DND-41 (cell line): ENCODE data around the gene CASQ1.

ENCODE experiments used
- ATAC-seq: fragments of 200-7000 bp; cut with Tn5 transposase; 3 replicates; pipeline ENCODE4 v1.9.1; 2021; ENCODE audit warnings: low read depth; ENCODE audit not compliant: insufficient read depth
- DNase-seq: peaks from one replicate; pipeline ENCODE4 v3.0.0-alpha.2; 2020
- H2AFZ ChIP-seq: 2 replicates; pipeline ENCODE4 v1.6.0; 2012; ENCODE audit warnings: low read depth, low read length
- H3K27ac ChIP-seq: 2 replicates; pipeline ENCODE4 v1.5.1; 2012; ENCODE audit warnings: low read length, inconsistent platforms
- H3K27me3 ChIP-seq: fragments of 200-600 bp; sonication (generic); 2 replicates; pipeline ENCODE4 v1.6.0; 2012; ENCODE audit warnings: low read length, mild to moderate bottlenecking, inconsistent platforms; ENCODE audit not compliant: insufficient read depth, poor library complexity
- H3K36me3 ChIP-seq: 2 replicates; pipeline ENCODE4 v1.5.1; 2012; ENCODE audit warnings: low read length, inconsistent platforms; ENCODE audit not compliant: insufficient read depth
- H3K4me1 ChIP-seq: 2 replicates; pipeline ENCODE4 v1.5.1; 2012; ENCODE audit warnings: mild to moderate bottlenecking, low read length; ENCODE audit not compliant: insufficient read depth
- H3K4me2 ChIP-seq: 2 replicates; pipeline ENCODE4 v1.6.0; 2012; ENCODE audit warnings: mild to moderate bottlenecking, moderate library complexity, low read length, inconsistent platforms; ENCODE audit not compliant: insufficient read depth
- H3K4me3 ChIP-seq, 2 experiments: fragments of 200-600 bp in 1 of 2; shearing (Covaris generic) in 1 of 2; 2 replicates each; pipeline ENCODE4 v1.5.1; 2012 to 2016; ENCODE audit warnings: inconsistent platforms in 2 of 2, low read length in 2 of 2, mild to moderate bottlenecking in 2 of 2, low read depth in 1 of 2, moderate library complexity in 1 of 2
- H3K79me2 ChIP-seq: 2 replicates; pipeline ENCODE4 v1.6.0; 2012; ENCODE audit warnings: low read length, inconsistent platforms; ENCODE audit not compliant: insufficient read depth
- H3K9ac ChIP-seq: 2 replicates; pipeline ENCODE4 v1.6.0; 2012; ENCODE audit warnings: low read depth, mild to moderate bottlenecking, inconsistent platforms, low read length, moderate library complexity
- H3K9me3 ChIP-seq: 2 replicates; pipeline ENCODE4 v1.5.1; 2012; ENCODE audit warnings: low read length, moderate library complexity, mild to moderate bottlenecking, inconsistent platforms; ENCODE audit not compliant: insufficient read depth, severe bottlenecking
- H4K20me1 ChIP-seq: 2 replicates; pipeline ENCODE4 v1.6.0; 2012; ENCODE audit warnings: low read length; ENCODE audit not compliant: insufficient read depth
- EZH2 ChIP-seq: IDR thresholded peaks from 3 replicates; pipeline ENCODE4 v1.6.1; 2012; ENCODE audit warnings: borderline replicate concordance, low read depth, mild to moderate bottlenecking, moderate library complexity, low read length, inconsistent platforms; ENCODE audit not compliant: severe bottlenecking
- TF ChIP-seq, protein P1 (sequence below): IDR thresholded peaks from 2 replicates; pipeline ENCODE4 v1.5.1; 2012; ENCODE audit warnings: borderline replicate concordance, low read length, moderate library complexity, mild to moderate bottlenecking; ENCODE audit not compliant: poor library complexity, severe bottlenecking; ENCODE audit errors: extremely low read depth

CASQ1 gene

DNA sequence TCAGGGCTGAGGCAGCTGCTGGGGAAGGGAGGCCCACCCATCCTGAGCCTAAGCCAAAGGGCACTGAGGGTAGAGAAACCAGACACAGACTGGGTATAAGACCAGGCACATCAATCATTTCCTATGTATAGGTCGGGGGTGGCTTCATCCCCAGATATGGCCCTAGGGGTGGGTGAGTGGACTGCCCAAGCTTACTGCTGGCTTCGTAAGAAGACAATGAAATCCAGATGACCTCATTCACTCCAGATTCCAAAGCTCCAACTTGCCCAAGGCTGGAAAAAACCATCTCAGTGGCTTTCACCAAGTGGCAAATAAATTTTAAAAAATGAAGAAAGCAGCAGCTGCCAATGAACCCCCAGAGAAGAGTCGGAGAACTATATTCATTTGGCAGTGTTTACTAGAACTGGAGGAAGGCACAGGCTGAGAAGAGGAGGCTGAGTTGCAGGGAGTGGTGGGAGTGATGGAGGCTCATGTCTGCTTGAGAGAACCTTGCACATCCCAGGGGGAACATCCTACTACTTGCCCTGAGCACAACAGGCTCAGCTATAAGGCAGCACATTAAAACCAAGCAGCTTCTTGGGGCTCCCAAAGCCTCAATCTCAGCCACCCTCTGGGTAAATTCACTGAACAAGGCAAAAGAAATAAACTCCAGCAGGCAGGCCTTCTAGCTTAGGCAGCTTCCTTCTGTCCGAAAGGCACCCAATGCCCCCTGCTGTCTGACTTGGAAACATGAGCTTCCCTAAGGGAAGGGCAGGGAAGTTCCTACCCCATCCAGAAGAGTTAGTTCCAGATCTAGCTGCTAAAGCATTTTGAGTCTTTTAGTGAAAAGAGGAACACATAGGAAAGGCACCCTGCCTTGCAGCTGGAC is 28.9 kb downstream of the CASQ1 start:
- TF ChIP-seq EZH2 = no peak
- TF ChIP-seq, protein P1, sequence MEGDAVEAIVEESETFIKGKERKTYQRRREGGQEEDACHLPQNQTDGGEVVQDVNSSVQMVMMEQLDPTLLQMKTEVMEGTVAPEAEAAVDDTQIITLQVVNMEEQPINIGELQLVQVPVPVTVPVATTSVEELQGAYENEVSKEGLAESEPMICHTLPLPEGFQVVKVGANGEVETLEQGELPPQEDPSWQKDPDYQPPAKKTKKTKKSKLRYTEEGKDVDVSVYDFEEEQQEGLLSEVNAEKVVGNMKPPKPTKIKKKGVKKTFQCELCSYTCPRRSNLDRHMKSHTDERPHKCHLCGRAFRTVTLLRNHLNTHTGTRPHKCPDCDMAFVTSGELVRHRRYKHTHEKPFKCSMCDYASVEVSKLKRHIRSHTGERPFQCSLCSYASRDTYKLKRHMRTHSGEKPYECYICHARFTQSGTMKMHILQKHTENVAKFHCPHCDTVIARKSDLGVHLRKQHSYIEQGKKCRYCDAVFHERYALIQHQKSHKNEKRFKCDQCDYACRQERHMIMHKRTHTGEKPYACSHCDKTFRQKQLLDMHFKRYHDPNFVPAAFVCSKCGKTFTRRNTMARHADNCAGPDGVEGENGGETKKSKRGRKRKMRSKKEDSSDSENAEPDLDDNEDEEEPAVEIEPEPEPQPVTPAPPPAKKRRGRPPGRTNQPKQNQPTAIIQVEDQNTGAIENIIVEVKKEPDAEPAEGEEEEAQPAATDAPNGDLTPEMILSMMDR = peak; percentile 24
- Histone ChIP-seq H3K4me3 (no peak overlapping the region), H2AFZ (no peak overlapping the region), H3K36me3 (peaks cover 100% of the 10 kb centered on the region), H4K20me1 (no peaks in the 10 kb centered on the region), H3K9ac (no peak overlapping the region), H3K27me3 (no peaks in the 10 kb centered on the region), H3K4me2 (no peak overlapping the region), H3K9me3 (no peaks in the 10 kb centered on the region), H3K27ac (no peak overlapping the region), H3K4me1 (no peaks in the 10 kb centered on the region), H3K79me2 (no peaks in the 10 kb centered on the region)
- no peak for ATAC-seq
- DNase-seq = no peak

DNA sequence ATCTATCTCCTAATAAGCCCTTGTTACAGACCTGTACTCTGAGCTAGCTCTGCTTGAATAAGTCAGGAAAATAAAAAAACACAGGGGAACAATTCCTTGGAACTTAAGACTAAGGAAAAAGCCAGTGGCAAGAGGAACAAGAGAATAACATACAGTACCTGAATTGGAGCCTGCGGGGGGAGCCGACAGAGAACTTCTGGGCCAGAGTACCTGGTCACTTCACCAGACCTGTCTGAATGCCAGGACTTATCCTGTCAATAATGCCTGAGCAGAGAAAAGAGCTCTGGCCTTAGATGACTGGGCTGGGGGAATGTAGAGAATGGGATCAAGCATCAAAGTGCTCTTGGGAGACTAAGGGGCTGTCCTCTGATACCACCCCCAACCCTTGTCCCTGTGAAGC is 29.9 kb downstream of the CASQ1 start:
- TF ChIP-seq, protein P1 = no peak
- no peak for TF ChIP-seq EZH2
- no peak overlapping the region for H3K27ac ChIP-seq
- H4K20me1 ChIP-seq = no peaks in the 10 kb centered on the region
- H3K79me2 ChIP-seq = no peaks in the 10 kb centered on the region
- peaks cover 100% of the 10 kb centered on the region for H3K36me3 ChIP-seq
- no peak overlapping the region for H3K9ac ChIP-seq
- DNase-seq = no peak
- no peaks in the 10 kb centered on the region for H3K27me3 ChIP-seq
- no peak overlapping the region for H3K4me2 ChIP-seq
- no peak overlapping the region for H3K4me3 ChIP-seq
- no peaks in the 10 kb centered on the region for H3K4me1 ChIP-seq
- no peak overlapping the region for H2AFZ ChIP-seq
- ATAC-seq = no peak
- H3K9me3 ChIP-seq = no peaks in the 10 kb centered on the region

DNA sequence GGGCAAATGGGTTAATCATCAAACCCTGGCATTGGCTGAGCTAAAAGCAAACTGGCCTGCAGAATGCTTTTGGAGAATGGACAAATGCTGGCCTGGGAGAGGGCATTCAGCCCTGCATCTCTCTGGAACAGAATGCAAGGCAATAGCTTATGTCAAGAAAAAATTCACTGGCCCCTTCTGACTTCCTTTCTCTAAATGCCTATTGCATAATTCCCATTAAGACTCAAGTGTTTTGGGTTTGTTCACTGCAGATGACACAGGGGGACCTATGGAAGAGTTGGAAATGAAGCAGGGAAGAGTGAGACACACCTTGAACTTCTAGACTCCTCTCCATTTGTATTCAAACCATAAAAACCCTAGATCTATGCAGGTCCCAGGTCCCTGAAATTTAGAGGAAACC is 30.7 kb downstream of the CASQ1 start:
- H3K36me3 ChIP-seq = peaks cover 100% of the 10 kb centered on the region
- H3K4me2 ChIP-seq = no peak overlapping the region
- H3K4me1 ChIP-seq = no peaks in the 10 kb centered on the region
- ATAC-seq (no peak), DNase-seq (no peak)
- no peak for TF ChIP-seq EZH2
- TF ChIP-seq, protein P1 = no peak
- no peak overlapping the region for H3K9ac ChIP-seq
- H3K79me2 ChIP-seq = no peaks in the 10 kb centered on the region
- no peaks in the 10 kb centered on the region for H3K27me3 ChIP-seq
- H3K4me3 ChIP-seq = no peak overlapping the region
- H4K20me1 ChIP-seq = no peaks in the 10 kb centered on the region
- no peaks in the 10 kb centered on the region for H3K9me3 ChIP-seq
- H3K27ac ChIP-seq = no peak overlapping the region
- no peak overlapping the region for H2AFZ ChIP-seq
